ENCODE measurements around the gene HAPLN2.

- no peak for TF ChIP-seq CTCF (IDR thresholded peaks at IDR 0.05)
- no peak for TF ChIP-seq EZH2 (IDR thresholded peaks at IDR 0.05)
- TF ChIP-seq EZH2phosphoT487 (IDR thresholded peaks at IDR 0.05), result no peak
Measured at GRCh38 chr1:156629823-156630449, 10.7 kb downstream of the HAPLN2 start.

All from neural progenitor cell (in vitro differentiated cells).